NCI-H2029 (cell line): ENCODE results near the gene PRRC2C.
"Not testable (repeated sequence)": the region's sequence is repeated elsewhere in the genome, so short reads cannot be mapped to it uniquely, and the experiment has no call there.

Experiments
- DNase-seq: peaks from one replicate; lab custom pipeline; 2025; lab: John Stamatoyannopoulos, UW

Gene PRRC2C

GRCh38 chr1:171585715-171586114 lies 100.4 kb downstream of the PRRC2C start:
- DNase-seq, result no peak

- no peak for DNase-seq
Observed at GRCh38 chr1:171588230-171588629, 102.9 kb downstream of the PRRC2C start.

GRCh38 chr1:171590022-171590421 lies 104.7 kb downstream of the PRRC2C start:
- no peak for DNase-seq

GRCh38 chr1:171595324-171595723 lies 110.0 kb downstream of the PRRC2C start:
- DNase-seq, result no peak

- no peak for DNase-seq
Observed at GRCh38 chr1:171596119-171596518, 110.8 kb downstream of the PRRC2C start.

- no peak for DNase-seq
Observed at GRCh38 chr1:171596705-171597104, 111.4 kb downstream of the PRRC2C start.

- DNase-seq, result no peak
Observed at GRCh38 chr1:171597203-171597602, 111.9 kb downstream of the PRRC2C start.

GRCh38 chr1:171600310-171600709 lies 115.0 kb downstream of the PRRC2C start:
- not testable (repeated sequence) for DNase-seq

GRCh38 chr1:171600862-171601261 lies 115.5 kb downstream of the PRRC2C start:
- DNase-seq, result no peak

- DNase-seq, result not testable (repeated sequence)
Observed at GRCh38 chr1:171603042-171603441, 117.7 kb downstream of the PRRC2C start.

GRCh38 chr1:171606402-171606941 lies 121.1 kb downstream of the PRRC2C start:
- no peak for DNase-seq

- DNase-seq, result no peak
Observed at GRCh38 chr1:171610385-171610784, 125.1 kb downstream of the PRRC2C start.

GRCh38 chr1:171611306-171611705 lies 126.0 kb downstream of the PRRC2C start:
- no peak for DNase-seq

GRCh38 chr1:171613282-171613681 lies 128.0 kb downstream of the PRRC2C start:
- DNase-seq, result no peak

- not testable (repeated sequence) for DNase-seq
Observed at GRCh38 chr1:171615122-171615906, 130.0 kb downstream of the PRRC2C start.

GRCh38 chr1:171616586-171616985 lies 131.3 kb downstream of the PRRC2C start:
- DNase-seq, result no peak

GRCh38 chr1:171622152-171622462 lies 136.8 kb downstream of the PRRC2C start, which contains the start of gene MYOCOS:
Gene MYOCOS (plus strand): TSS chr1:171622243. CDS start chr1:171623884, 1,641 bp downstream.
- no peak for DNase-seq

- DNase-seq, result no peak
Observed at GRCh38 chr1:171623651-171624331, 138.5 kb downstream of the PRRC2C start.

- DNase-seq, result no peak
Observed at GRCh38 chr1:171625225-171625624, 139.9 kb downstream of the PRRC2C start.

GRCh38 chr1:171627020-171627419 lies 141.7 kb downstream of the PRRC2C start:
- DNase-seq, result no peak

- DNase-seq, result no peak
Observed at GRCh38 chr1:171628225-171628624, 142.9 kb downstream of the PRRC2C start.

GRCh38 chr1:171635661-171636060 lies 150.3 kb downstream of the PRRC2C start:
- DNase-seq, result no peak

GRCh38 chr1:171636141-171636540 lies 150.8 kb downstream of the PRRC2C start:
- no peak for DNase-seq
